Omental fat pad (tissue), 4 donors: ENCODE measurements around the gene TMEM221. TPM values are rescaled to one million over a fixed set of nuclear protein-coding genes. Genes with fewer than 3 reads are reported as not detected.

Source experiments
- ATAC-seq: fragments of 150-250 bp; one replicate; pipeline ENCODE4 v1.9.1; 2016; ENCODE audit warnings: mild to moderate bottlenecking, moderate library complexity; ENCODE audit not compliant: low FRiP score
- DNase-seq: peaks from one replicate; pipeline ENCODE4 v3.0.0-alpha.2; 2019; ENCODE audit warnings: low spot score
- CTCF ChIP-seq, 3 donors: fragments of 450-650 bp; IDR thresholded peaks; one replicate each; pipeline ENCODE4 v1.5.1; 2016 to 2017; ENCODE audit warnings: antibody characterized with exemption in 3 of 3, mild to moderate bottlenecking in 3 of 3, moderate library complexity in 2 of 3
- total RNA-seq, 4 donors: library from RNA; depleted of rRNA; stranded (reverse); fragments of >200 nt; gene quantifications; one replicate each; pipeline ENCODE4 v1.1.0, GENCODE V29; 2016

Gene TMEM221
- total RNA-seq, 4 donors from 2014 or later: 0.38 to 1.9 (median 0.46) TPM; not detected in 1

- ATAC-seq: peak; percentile 96
- TF ChIP-seq CTCF (IDR thresholded peaks at IDR 0.05): no peak
- peak; percentile 95 for DNase-seq
Observed at GRCh38 chr19:17470068-17470841, 21.8 kb upstream of the TMEM221 start, which contains the start of gene SLC27A1. TSS of gene SLC27A1 (plus strand) at chr19:17470524. CDS start at chr19:17470541, 17 bp downstream.

GRCh38 chr19:17469481-17470067 is 21.1 kb upstream of the TMEM221 start:
- DNase-seq: peak; percentile 93
- peak; percentile 85 for ATAC-seq
- no peak for TF ChIP-seq CTCF (IDR thresholded peaks at IDR 0.05)

GRCh38 chr19:17469092-17469480 is 20.6 kb upstream of the TMEM221 start:
- DNase-seq (no peak), ATAC-seq (no peak)
- TF ChIP-seq CTCF (IDR thresholded peaks at IDR 0.05): no peak

- DNase-seq (no peak), ATAC-seq (no peak)
- TF ChIP-seq CTCF (IDR thresholded peaks at IDR 0.05): no peak
Observed at GRCh38 chr19:17468302-17469091, 20.0 kb upstream of the TMEM221 start.

GRCh38 chr19:17467471-17468301 is 19.2 kb upstream of the TMEM221 start:
- TF ChIP-seq CTCF (IDR thresholded peaks at IDR 0.05): no peak
- DNase-seq: no peak

GRCh38 chr19:17466487-17466850 is 18.0 kb upstream of the TMEM221 start:
- ATAC-seq (no peak), DNase-seq (no peak)
- no peak for TF ChIP-seq CTCF (IDR thresholded peaks at IDR 0.05)

More at GRCh38 chr19:17467471-17468301, 19.2 kb upstream of the TMEM221 start:
- no peak for ATAC-seq
